ENCODE measurements around the gene CIAO2A. TPM values are rescaled to one million over a fixed set of nuclear protein-coding genes. Genes with fewer than 3 reads are reported as not detected.

The CIAO2A gene
- total RNA-seq, 1 experiment from 2014 or later: 74.4 TPM

DNA sequence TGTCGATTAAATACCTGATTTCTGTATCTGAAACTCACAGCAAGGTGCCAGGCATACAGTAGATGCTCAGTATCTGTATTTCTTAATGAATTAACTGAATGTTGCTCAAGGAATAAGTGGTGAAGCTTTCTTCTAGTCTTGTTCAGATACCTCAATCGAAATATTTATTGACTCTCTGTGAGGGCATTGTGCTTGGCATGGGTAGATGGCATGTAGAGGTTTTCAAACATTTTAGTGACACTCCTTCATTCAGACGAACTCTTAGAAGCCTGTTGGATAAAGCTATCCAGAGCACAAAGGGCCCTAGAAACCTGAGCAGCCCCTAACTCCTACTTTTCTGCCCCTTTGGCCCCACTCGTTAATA lies 1.8 kb upstream of the CIAO2A start:
- Histone ChIP-seq H3K4me1 (ENCODE audit: insufficient read depth, low read length) (no peaks in the 10 kb centered on the region), H3K9me3 (ENCODE audit: control insufficient read depth, low read depth, low read length) (no peaks in the 10 kb centered on the region), H4K8ac (replicated peaks; ENCODE audit: insufficient read length, low read depth, low read length) (no peak overlapping the region), H3K27ac (ENCODE audit: insufficient read length, low read depth, low read length) (no peak overlapping the region), H3K27me3 (ENCODE audit: insufficient read depth, low read length) (no peaks in the 10 kb centered on the region), H3K4me2 (ENCODE audit: insufficient read depth, insufficient read length, low read length) (peak overlapping the region; percentile 94), H4K20me1 (ENCODE audit: control insufficient read depth, insufficient read depth, insufficient read length) (no peaks in the 10 kb centered on the region), H2BK20ac (ENCODE audit: low read depth, low read length, poor library complexity, severe bottlenecking) (no peak overlapping the region), H3K56ac (ENCODE audit: insufficient read length, low read depth, low read length) (no peak overlapping the region), H2AFZ (ENCODE audit: low read length) (no peak overlapping the region), H3K79me2 (ENCODE audit: insufficient read depth, low read length) (no peaks in the 10 kb centered on the region; the same call in 1 of the 2 replicates), H3K18ac (ENCODE audit: insufficient read length, low read depth, low read length) (no peak overlapping the region), H2BK120ac (ENCODE audit: low read depth, low read length, poor library complexity, severe bottlenecking) (no peak overlapping the region), H4K91ac (ENCODE audit: insufficient read length, low read depth, low read length) (no peak overlapping the region), H4K5ac (ENCODE audit: insufficient read length, low read depth, low read length) (no peak overlapping the region), H3K23me2 (ENCODE audit: insufficient read length, low read depth, low read length, poor library complexity, severe bottlenecking) (peaks cover 12% of the 10 kb centered on the region), H3K9ac (ENCODE audit: extremely low read depth, insufficient read length, low read length) (no peak overlapping the region), H2BK12ac (ENCODE audit: insufficient read length, low read depth, low read length) (no peak overlapping the region), H3K23ac (ENCODE audit: insufficient read length, low read depth, low read length) (no peak overlapping the region), H3T11ph (ENCODE audit: low read length) (no peak overlapping the region), H2BK15ac (ENCODE audit: low read depth, low read length) (no peak overlapping the region), H3K79me1 (ENCODE audit: insufficient read depth, low read depth, low read length, poor library complexity, severe bottlenecking) (peaks cover 2% of the 10 kb centered on the region), H2AK5ac (ENCODE audit: insufficient read length, low read length) (no peak overlapping the region), H2BK5ac (ENCODE audit: insufficient read length, low read length) (no peak overlapping the region), H3K14ac (ENCODE audit: insufficient read depth, low read length) (no peak overlapping the region), H3K4ac (ENCODE audit: low read depth, low read length) (no peak overlapping the region)
- TF ChIP-seq, protein P1, sequence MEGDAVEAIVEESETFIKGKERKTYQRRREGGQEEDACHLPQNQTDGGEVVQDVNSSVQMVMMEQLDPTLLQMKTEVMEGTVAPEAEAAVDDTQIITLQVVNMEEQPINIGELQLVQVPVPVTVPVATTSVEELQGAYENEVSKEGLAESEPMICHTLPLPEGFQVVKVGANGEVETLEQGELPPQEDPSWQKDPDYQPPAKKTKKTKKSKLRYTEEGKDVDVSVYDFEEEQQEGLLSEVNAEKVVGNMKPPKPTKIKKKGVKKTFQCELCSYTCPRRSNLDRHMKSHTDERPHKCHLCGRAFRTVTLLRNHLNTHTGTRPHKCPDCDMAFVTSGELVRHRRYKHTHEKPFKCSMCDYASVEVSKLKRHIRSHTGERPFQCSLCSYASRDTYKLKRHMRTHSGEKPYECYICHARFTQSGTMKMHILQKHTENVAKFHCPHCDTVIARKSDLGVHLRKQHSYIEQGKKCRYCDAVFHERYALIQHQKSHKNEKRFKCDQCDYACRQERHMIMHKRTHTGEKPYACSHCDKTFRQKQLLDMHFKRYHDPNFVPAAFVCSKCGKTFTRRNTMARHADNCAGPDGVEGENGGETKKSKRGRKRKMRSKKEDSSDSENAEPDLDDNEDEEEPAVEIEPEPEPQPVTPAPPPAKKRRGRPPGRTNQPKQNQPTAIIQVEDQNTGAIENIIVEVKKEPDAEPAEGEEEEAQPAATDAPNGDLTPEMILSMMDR (conservative IDR thresholded peaks at IDR 0.05): no peak
- no peak for DNase-seq
- H3K4me3 Mint-ChIP-seq: peak overlapping the region; percentile 95 to 99
- H3K4me1 Mint-ChIP-seq: peaks cover 28 to 46% of the 10 kb centered on the region in 2 experiments
- WGBS (ENCODE audit: extremely low coverage, insufficient read length, low lambda C conversion rate): no CpG with 5 or more reads among the region's 4 CpGs
- no peaks in the 10 kb centered on the region for H3K27me3 Mint-ChIP-seq (ENCODE audit: low read depth)
- H3K36me3 Mint-ChIP-seq (ENCODE audit: insufficient read depth in 1 of 3, low read depth in 3 of 3): peaks cover 1 to 4% (median 3%) of the 10 kb centered on the region in 3 experiments; a peak in 2 of 7 replicates
- H3K27ac Mint-ChIP-seq: no peak overlapping the region
- no peaks in the 10 kb centered on the region for H3K9me3 Mint-ChIP-seq

All from H9 (cell line).